AG04449 (cell line): ENCODE measurements around the gene ZBTB18.

Experiments used
- CTCF ChIA-PET: fragments of 350-600 bp; formaldehyde crosslinking; extraction: SDS; loops from one replicate; lab custom pipeline; 2021; ENCODE audit warnings: antibody characterized with exemption; lab: Yijun Ruan, JAX
- POLR2A ChIA-PET: fragments of 400-600, 350-600 bp; formaldehyde crosslinking; extraction: SDS; loops from one replicate; lab custom pipeline; 2020; ENCODE audit warnings: antibody characterized with exemption, inconsistent platforms; lab: Yijun Ruan, JAX
- DNase-seq: peaks from one replicate; pipeline ENCODE4 v3.0.0-alpha.2; 2010; ENCODE audit warnings: low read depth, low spot score
- H3K4me3 ChIP-seq: 2 replicates; pipeline ENCODE4 v1.5.1; 2011; ENCODE audit warnings: low read depth, mild to moderate bottlenecking, control low read depth, low read length
- TF ChIP-seq, protein P1 (sequence below): IDR thresholded peaks from one replicate; pipeline ENCODE4 v1.5.1; 2011; ENCODE audit warnings: mild to moderate bottlenecking, moderate library complexity, low read length, control low read depth, inconsistent platforms; ENCODE audit not compliant: insufficient read depth; ENCODE audit errors: missing control alignments

ZBTB18 gene

DNA sequence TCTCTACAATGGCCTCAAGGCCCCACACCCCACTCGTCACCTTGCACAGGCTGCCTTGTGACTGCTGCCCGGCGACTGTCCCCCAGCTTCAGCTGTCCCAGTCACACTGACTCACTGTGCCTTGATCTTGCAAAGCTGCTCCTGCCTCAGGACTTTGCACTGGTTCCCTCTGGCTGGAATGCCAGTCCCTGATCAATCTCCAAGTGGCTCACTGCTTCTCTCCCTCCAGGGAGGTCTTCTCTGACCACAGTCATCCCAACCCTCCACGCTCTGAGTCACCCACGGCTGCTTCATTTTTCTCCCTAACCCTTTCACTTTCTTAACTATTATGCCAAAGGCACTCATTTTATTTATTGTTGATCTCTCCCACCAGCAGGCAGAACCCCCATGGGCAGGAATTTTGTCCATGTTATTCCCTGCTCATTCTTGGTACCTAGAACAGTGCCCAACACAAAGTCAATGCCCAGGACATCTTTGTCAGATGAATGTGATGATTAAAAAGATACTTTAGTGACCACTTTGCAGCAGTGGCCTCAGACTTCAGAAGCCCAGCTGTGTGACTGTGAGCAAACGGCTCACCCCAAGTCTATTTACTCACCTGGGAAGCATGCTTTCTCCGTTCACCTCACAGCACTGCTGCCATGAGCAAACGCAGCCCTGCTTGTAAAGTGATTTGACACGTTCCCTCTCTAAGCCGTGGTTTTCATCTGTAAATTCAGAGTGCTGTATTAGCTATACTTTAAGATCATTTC is 53.4 kb downstream of the ZBTB18 start:
- peak; percentile 67 for DNase-seq
- TF ChIP-seq, protein P1, sequence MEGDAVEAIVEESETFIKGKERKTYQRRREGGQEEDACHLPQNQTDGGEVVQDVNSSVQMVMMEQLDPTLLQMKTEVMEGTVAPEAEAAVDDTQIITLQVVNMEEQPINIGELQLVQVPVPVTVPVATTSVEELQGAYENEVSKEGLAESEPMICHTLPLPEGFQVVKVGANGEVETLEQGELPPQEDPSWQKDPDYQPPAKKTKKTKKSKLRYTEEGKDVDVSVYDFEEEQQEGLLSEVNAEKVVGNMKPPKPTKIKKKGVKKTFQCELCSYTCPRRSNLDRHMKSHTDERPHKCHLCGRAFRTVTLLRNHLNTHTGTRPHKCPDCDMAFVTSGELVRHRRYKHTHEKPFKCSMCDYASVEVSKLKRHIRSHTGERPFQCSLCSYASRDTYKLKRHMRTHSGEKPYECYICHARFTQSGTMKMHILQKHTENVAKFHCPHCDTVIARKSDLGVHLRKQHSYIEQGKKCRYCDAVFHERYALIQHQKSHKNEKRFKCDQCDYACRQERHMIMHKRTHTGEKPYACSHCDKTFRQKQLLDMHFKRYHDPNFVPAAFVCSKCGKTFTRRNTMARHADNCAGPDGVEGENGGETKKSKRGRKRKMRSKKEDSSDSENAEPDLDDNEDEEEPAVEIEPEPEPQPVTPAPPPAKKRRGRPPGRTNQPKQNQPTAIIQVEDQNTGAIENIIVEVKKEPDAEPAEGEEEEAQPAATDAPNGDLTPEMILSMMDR, result no peak
- ChIA-PET POLR2A (no interaction called here), CTCF (interaction anchor here (0.9 to 1.1 kb wide), 2 partner anchors 9 to 44 kb away, joined by 4 to 5 read pairs; no protein-coding TSS in a partner anchor)
- H3K4me3 ChIP-seq, result peak overlapping the region; percentile 44

DNA sequence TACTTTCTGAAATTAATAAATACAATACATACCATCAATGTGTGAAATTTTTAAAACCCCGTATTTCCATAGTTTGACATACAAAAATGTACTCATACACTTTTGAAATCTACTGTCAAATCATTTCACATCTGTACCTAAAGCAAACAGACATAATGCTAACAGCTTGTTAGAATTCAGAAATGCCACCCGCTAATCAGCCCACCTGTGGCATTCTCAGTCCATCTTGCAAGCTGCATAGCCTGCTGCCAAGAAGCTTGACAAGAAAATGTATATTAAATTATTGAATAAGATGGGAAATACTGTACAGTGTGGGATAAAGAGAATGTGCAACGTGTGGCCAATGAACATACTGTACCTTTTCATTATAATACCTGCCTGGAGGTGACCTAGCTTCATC is 55.1 kb downstream of the ZBTB18 start:
- ChIA-PET POLR2A (no interaction called here), CTCF (no interaction called here)
- TF ChIP-seq, protein P1, result no peak
- no peak overlapping the region for H3K4me3 ChIP-seq
- DNase-seq, result no peak
